PC-3 (cell line): ENCODE measurements around the gene ANAPC10. TPM values are rescaled to one million over a fixed set of nuclear protein-coding genes. Genes with fewer than 3 reads are reported as not detected.

Experiments
- ATAC-seq: fragments of 200-7000 bp; cut with Tn5 transposase; 2 replicates; pipeline ENCODE4 v1.9.1; 2020; ENCODE audit warnings: mild to moderate bottlenecking, moderate library complexity
- BruUV-seq: library from RNA; stranded (reverse); fragments of 400-500 nt; replicated peaks from 2 replicates; lab custom pipeline; 2021; lab: Mats Ljungman, UMichigan
- CTCF ChIA-PET: fragments of 300-600 bp; sonication (Branson Sonifier 250); formaldehyde crosslinking; loops from one replicate; lab custom pipeline; 2022; ENCODE audit warnings: antibody characterized with exemption; lab: Charles Lee
- POLR2A ChIA-PET: fragments of 300-600 bp; sonication (Branson Sonifier 250); formaldehyde crosslinking; loops from one replicate; lab custom pipeline; 2022; ENCODE audit warnings: antibody characterized with exemption; ENCODE audit not compliant: unreplicated experiment; lab: Charles Lee
- DNase-seq: peaks from one replicate; pipeline ENCODE4 v3.0.0-alpha.2; 2015
- H2AFZ ChIP-seq: fragments of 300-600 bp; sonication (generic); 2 replicates; pipeline ENCODE4 v1.6.0; 2016; ENCODE audit warnings: antibody characterized with exemption, low read length
- H3F3A ChIP-seq: fragments of 300-600 bp; sonication (generic); one replicate; pipeline ENCODE4 v1.6.0; 2017; ENCODE audit warnings: antibody characterized with exemption, low read length, control low read depth, mild to moderate bottlenecking; ENCODE audit not compliant: unreplicated experiment
- H3K27ac ChIP-seq: fragments of 300-600 bp; sonication (generic); 2 replicates; pipeline ENCODE4 v1.5.1; 2016; ENCODE audit warnings: mild to moderate bottlenecking, low read length
- H3K27me3 ChIP-seq: fragments of 300-600 bp; sonication (generic); 2 replicates; pipeline ENCODE4 v1.6.1; 2016; ENCODE audit warnings: low read length, mixed read lengths
- H3K36me3 ChIP-seq: fragments of 300-600 bp; sonication (generic); 2 replicates; pipeline ENCODE4 v1.6.1; 2016; ENCODE audit warnings: low read depth, mixed run types, low read length, mixed read lengths
- H3K4me1 ChIP-seq: fragments of 300-600 bp; sonication (generic); 2 replicates; pipeline ENCODE4 v1.5.1; 2016; ENCODE audit warnings: low read length; ENCODE audit not compliant: insufficient read depth
- H3K4me2 ChIP-seq: fragments of 300-600 bp; sonication (generic); 2 replicates; pipeline ENCODE4 v1.6.0; 2016; ENCODE audit warnings: low read length
- H3K4me3 ChIP-seq: fragments of 300-600 bp; sonication (generic); 2 replicates; pipeline ENCODE4 v1.5.1; 2016; ENCODE audit warnings: mild to moderate bottlenecking, low read length, mixed read lengths
- H3K79me2 ChIP-seq: fragments of 300-600 bp; sonication (generic); 2 replicates; pipeline ENCODE4 v1.6.1; 2017; ENCODE audit warnings: low read length, mixed read lengths
- H3K9ac ChIP-seq: fragments of 300-600 bp; sonication (generic); 2 replicates; pipeline ENCODE4 v1.6.0; 2016; ENCODE audit warnings: mild to moderate bottlenecking, low read length
- H3K9me2 ChIP-seq: fragments of 300-600 bp; sonication (generic); replicated peaks from 2 replicates; pipeline ENCODE4 v1.6.1; 2016; ENCODE audit warnings: mixed run types, low read length, mixed read lengths
- H3K9me3 ChIP-seq: fragments of 300-600 bp; sonication (generic); 2 replicates; pipeline ENCODE4 v1.6.1; 2016; ENCODE audit warnings: low read length, mixed read lengths
- H4K20me1 ChIP-seq: fragments of 300-600 bp; sonication (generic); 2 replicates; pipeline ENCODE4 v1.6.1; 2016; ENCODE audit warnings: low read length, mixed read lengths
- CTCF ChIP-seq: fragments of 300-600 bp; sonication (generic); conservative IDR thresholded peaks from 2 replicates; pipeline ENCODE4 v1.5.1; 2017; ENCODE audit warnings: antibody characterized with exemption, low read depth, mild to moderate bottlenecking, low read length
- EZH2 ChIP-seq: fragments of 300-600 bp; sonication (generic); IDR thresholded peaks from one replicate; pipeline ENCODE4 v1.6.1; 2017; ENCODE audit warnings: antibody characterized with exemption, mild to moderate bottlenecking, low read length; ENCODE audit not compliant: unreplicated experiment
- EZH2phosphoT487 ChIP-seq: fragments of 300-600 bp; sonication (generic); IDR thresholded peaks from 2 replicates; pipeline ENCODE4 v1.6.1; 2018; ENCODE audit warnings: mild to moderate bottlenecking, antibody characterized with exemption, low read length, borderline replicate concordance
- intact Hi-C: fragments of 100-400 bp; cut with micrococcal nuclease; formaldehyde crosslinking; loops from 2 replicates; pipeline ENCODE4 v1.9.0; 2023
- total RNA-seq: library from RNA; depleted of rRNA; stranded (reverse); fragments of >200 nt; gene quantifications from 2 replicates; pipeline ENCODE4 v1.2.3, GENCODE V29; 2014

The ANAPC10 gene
- total RNA-seq, 1 experiment from 2014 or later = 33.1 TPM

- ATAC-seq (no peak), DNase-seq (no peak)
- Histone ChIP-seq H3K36me3 (peaks cover 15% of the 10 kb centered on the region), H3K27me3 (no peaks in the 10 kb centered on the region), H3F3A (no peaks in the 10 kb centered on the region), H3K4me1 (0 out of 2 replicates have a peak, but pooled peaks cover 6% of the 10 kb centered on the region), H4K20me1 (no peaks in the 10 kb centered on the region), H3K4me2 (no peak overlapping the region), H3K27ac (no peak overlapping the region), H2AFZ (no peak overlapping the region), H3K9ac (no peak overlapping the region), H3K79me2 (no peaks in the 10 kb centered on the region), H3K4me3 (no peak overlapping the region), H3K9me2 (no peaks in the 10 kb centered on the region), H3K9me3 (no peaks in the 10 kb centered on the region)
- ChIA-PET POLR2A (no interaction called here), CTCF (no interaction called here)
- no TSS peak for BruUV-seq
- no peak for TF ChIP-seq EZH2phosphoT487
- TF ChIP-seq CTCF = no peak
- TF ChIP-seq EZH2 = no peak
- intact Hi-C loops = loop anchor here (10.0 kb wide), 1 partner anchor 251 kb away; no protein-coding TSS in a partner anchor
These were observed 62.4 kb downstream of the ANAPC10 start for GRCh38 chr4:145035494-145036136.

GRCh38 chr4:145034727-145035211 is 63.2 kb downstream of the ANAPC10 start:
- intact Hi-C loops = loop anchor here (10.0 kb wide), 1 partner anchor 250 kb away; no protein-coding TSS in a partner anchor
- Histone ChIP-seq H3K27ac (no peak overlapping the region), H3F3A (no peaks in the 10 kb centered on the region), H4K20me1 (no peaks in the 10 kb centered on the region), H2AFZ (no peak overlapping the region), H3K9me3 (no peaks in the 10 kb centered on the region), H3K4me3 (no peak overlapping the region), H3K4me1 (0 out of 2 replicates have a peak, but pooled peaks cover 6% of the 10 kb centered on the region), H3K79me2 (no peaks in the 10 kb centered on the region), H3K27me3 (no peaks in the 10 kb centered on the region), H3K9ac (no peak overlapping the region), H3K36me3 (peaks cover 15% of the 10 kb centered on the region), H3K9me2 (no peaks in the 10 kb centered on the region), H3K4me2 (no peak overlapping the region)
- CTCF ChIA-PET = no interaction called here
- ATAC-seq (no peak), DNase-seq (no peak)
- no peak for TF ChIP-seq EZH2
- TF ChIP-seq EZH2phosphoT487 = no peak
- no peak for TF ChIP-seq CTCF
- no TSS peak for BruUV-seq
- POLR2A ChIA-PET = no interaction called here

- CTCF ChIA-PET = no interaction called here
- TF ChIP-seq EZH2phosphoT487 (no peak), EZH2 (no peak), CTCF (no peak)
- intact Hi-C loops = no loop called here
These were observed 78.7 kb downstream of the ANAPC10 start for GRCh38 chr4:145019346-145019745.

More at GRCh38 chr4:145019346-145019745, 78.7 kb downstream of the ANAPC10 start:
- no TSS peak for BruUV-seq
- Histone ChIP-seq H3K9ac (no peak overlapping the region), H3K79me2 (0 out of 2 replicates have a peak, but pooled peaks cover 10% of the 10 kb centered on the region), H4K20me1 (no peaks in the 10 kb centered on the region), H3F3A (no peaks in the 10 kb centered on the region), H3K4me2 (no peak overlapping the region), H3K4me1 (no peaks in the 10 kb centered on the region), H2AFZ (no peak overlapping the region), H3K36me3 (peaks cover 13% of the 10 kb centered on the region), H3K27ac (no peak overlapping the region), H3K9me3 (no peaks in the 10 kb centered on the region), H3K9me2 (no peaks in the 10 kb centered on the region), H3K4me3 (no peak overlapping the region), H3K27me3 (no peaks in the 10 kb centered on the region)
- ATAC-seq = no peak
- POLR2A ChIA-PET = no interaction called here
- no peak for DNase-seq
